Measurements from ENCODE around the gene ZNF416.

The ZNF416 gene

GRCh38 chr19:57558525-57558924 lies 20.2 kb downstream of the ZNF416 start:
- DNase-seq: no peak

- DNase-seq: no peak
These were observed 21.1 kb downstream of the ZNF416 start for GRCh38 chr19:57557659-57558058.

GRCh38 chr19:57552432-57552831 lies 26.3 kb downstream of the ZNF416 start:
- no peak for DNase-seq

- DNase-seq: no peak
These were observed 32.2 kb downstream of the ZNF416 start for GRCh38 chr19:57546513-57546912.

- DNase-seq: no peak
These were observed 40.7 kb downstream of the ZNF416 start for GRCh38 chr19:57537953-57538547.

- peak; percentile 89 for DNase-seq
These were observed 51.4 kb downstream of the ZNF416 start, which contains the start of gene ZNF549 for GRCh38 chr19:57527136-57527881. Gene ZNF549, plus strand, starts transcription at chr19:57527356. Its CDS starts 218 bp downstream, at chr19:57527574.
